Stimulated activated CD8-positive, alpha-beta memory T cell treated with anti-CD3 and anti-CD28 coated beads, Interleukin-15, amount 100 ng/mL, for 24 hours (primary cell): ENCODE measurements around the gene OR4Q2.
"Not testable (repeated sequence)": the region's sequence is repeated elsewhere in the genome, so short reads cannot be mapped to it uniquely, and the experiment has no call there.

ENCODE experiments used
- DNase-seq: peaks from one replicate; pipeline ENCODE4 v3.0.0-alpha.2; 2020; ENCODE audit warnings: low read depth

Gene OR4Q2

DNA sequence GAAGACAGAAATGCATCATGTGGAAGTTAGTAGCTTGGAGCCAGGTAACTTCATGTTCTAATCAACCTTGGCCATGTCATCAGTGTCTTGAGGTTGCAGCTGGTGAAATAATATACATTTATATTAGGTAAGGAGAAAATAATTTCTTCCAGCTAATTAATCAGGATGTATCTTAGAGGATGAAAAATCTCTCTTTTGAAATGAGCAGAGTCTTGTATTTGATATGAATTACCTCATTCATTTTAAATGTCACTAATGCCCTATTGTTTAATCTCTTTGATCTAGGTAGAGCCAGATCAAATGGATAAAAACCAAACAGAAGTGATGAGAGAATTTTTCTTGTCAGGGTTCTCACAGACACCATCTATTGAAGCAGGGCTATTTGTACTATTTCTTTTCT is at the start of gene OR4Q2:
TSS of gene OR4Q2 (plus strand) at position 301 of the 400 bp plus-strand sequence.
- no peak for DNase-seq

- not testable (repeated sequence) for DNase-seq
Measured at GRCh38 chr14:19969735-19970134, 32.2 kb upstream of the OR4Q2 start.

- no peak for DNase-seq
Measured at GRCh38 chr14:19974844-19975243, 27.1 kb upstream of the OR4Q2 start.

- no peak for DNase-seq
Measured at GRCh38 chr14:19975291-19975690, 26.7 kb upstream of the OR4Q2 start, which contains the start of gene OR4K15. TSS of gene OR4K15 (plus strand) at chr14:19975591. CDS start at chr14:19975591, 0 bp downstream.

- DNase-seq = no peak
Measured at GRCh38 chr14:19993438-19993837, 8.5 kb upstream of the OR4Q2 start.

DNA sequence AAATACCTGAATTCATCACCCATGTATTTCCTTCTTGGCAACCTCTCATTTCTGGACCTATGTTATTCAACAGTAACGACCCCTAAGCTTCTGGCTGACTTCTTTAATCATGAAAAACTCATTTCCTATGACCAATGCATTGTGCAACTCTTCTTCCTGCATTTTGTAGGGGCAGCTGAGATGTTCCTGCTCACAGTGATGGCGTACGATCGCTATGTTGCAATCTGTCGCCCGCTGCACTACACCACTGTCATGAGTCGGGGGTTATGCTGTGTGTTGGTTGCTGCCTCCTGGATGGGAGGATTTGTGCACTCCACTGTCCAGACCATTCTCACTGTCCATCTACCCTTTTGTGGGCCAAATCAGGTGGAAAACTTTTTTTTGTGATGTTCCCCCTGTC is 356 bp downstream of the OR4Q2 start:
- DNase-seq = no peak

DNA sequence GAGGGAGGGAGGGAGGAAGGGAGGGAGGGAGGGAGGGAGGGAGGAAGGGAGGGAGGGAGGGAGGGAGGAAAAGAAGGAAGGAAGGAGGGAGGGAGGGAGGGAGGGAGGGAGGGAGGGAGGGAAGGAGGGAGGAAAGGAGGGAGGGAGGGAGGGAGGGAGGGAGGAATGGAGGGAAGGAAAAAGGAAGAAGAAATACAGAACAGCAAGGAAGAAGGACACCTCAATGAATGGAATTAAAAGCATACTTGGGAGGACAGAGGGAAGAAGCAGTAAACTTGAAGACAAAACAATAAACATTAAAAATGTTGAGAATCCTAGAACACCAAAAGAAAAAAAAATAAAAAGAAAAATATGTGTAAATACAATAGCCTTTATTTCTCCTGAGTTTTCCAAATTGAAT is 6.2 kb downstream of the OR4Q2 start:
- DNase-seq = no peak

DNA sequence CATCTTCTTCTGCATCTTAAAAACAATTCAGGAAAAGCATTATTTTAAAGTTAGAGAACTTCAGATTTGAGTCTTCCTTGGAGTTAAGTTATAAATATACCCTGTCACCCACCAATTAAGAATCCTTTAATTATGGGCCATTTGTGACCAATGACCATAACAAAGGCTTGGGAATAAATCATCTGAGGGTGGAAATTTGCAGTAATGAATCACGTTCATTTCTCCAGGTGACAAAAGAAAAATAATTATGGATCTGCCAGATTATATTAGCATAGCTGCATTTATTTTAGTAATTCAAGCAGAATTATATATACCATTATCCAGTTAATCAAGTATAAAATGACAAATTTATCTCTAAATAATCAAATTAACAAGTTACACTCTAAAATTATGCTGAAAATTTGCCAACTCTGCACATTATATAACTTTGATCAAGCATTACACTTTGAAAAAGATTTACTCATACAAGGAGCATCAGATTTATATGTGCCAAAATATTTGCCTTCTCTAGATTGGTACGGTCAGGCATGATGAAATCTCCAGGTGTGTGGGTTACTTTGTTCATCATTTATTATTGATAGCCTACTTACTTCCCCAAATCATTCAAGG is 17.4 kb downstream of the OR4Q2 start, which contains the start of gene OR4K14:
TSS of gene OR4K14 (minus strand) at position 51 of the 609 bp plus-strand sequence. CDS start 4,114 bp downstream, outside the sequence.
- no peak for DNase-seq

- no peak for DNase-seq
Measured at GRCh38 chr14:20031058-20031457, 29.1 kb downstream of the OR4Q2 start.

GRCh38 chr14:20035449-20035848 is 33.5 kb downstream of the OR4Q2 start:
- DNase-seq = no peak

DNA sequence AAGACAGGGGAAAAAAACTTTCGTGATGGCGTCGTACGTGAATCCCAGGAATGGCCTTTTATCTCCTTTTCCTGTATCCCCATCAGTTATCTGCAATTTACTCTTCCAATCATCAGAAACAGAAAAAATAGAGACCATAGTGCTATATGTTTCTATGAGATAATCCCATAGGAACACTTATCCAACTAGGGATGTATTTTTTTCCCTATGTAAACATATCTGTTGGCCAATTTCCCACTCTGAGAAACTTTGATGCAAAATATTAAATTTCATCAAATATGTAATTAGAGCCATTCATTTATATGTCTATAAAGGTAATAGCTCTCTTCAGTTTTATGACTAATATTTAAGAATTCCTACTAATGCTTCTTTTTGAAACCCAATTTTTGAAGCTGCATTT is 34.0 kb downstream of the OR4Q2 start, which contains the start of gene OR4K13:
TSS of gene OR4K13 (minus strand) at position 101 of the 400 bp plus-strand sequence. CDS start 1,280 bp downstream, outside the sequence.
- DNase-seq = no peak

DNA sequence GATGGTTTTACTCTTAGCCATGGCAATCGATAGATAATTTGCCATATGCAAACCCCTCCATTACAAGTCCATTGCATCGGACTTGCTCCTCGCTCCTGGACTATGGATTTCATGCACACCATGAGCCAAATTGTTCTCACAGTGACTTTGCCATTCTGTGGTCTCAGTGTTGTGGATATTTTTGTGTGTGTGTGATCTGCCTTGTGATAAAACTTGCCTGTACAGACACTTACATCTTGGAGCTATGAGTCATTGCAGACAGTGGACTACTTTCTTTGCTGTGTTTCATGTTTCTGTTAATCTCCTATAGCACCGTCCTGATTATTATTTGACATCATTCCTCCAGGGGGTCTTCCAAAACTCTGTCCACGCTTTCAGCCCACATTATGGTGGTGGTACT is 42.3 kb downstream of the OR4Q2 start:
- DNase-seq = no peak

GRCh38 chr14:20048202-20048601 is 46.2 kb downstream of the OR4Q2 start:
- DNase-seq = no peak
